ENCODE measurements around the gene SLIT3. TPM values are rescaled to one million over a fixed set of nuclear protein-coding genes. Genes with fewer than 3 reads are reported as not detected.

SLIT3 gene
- polyA plus RNA-seq (ENCODE audit: insufficient read length in 3 of 3): 10 to 100 TPM; 48.8 to 51.1 (median 50.1) TPM

DNA sequence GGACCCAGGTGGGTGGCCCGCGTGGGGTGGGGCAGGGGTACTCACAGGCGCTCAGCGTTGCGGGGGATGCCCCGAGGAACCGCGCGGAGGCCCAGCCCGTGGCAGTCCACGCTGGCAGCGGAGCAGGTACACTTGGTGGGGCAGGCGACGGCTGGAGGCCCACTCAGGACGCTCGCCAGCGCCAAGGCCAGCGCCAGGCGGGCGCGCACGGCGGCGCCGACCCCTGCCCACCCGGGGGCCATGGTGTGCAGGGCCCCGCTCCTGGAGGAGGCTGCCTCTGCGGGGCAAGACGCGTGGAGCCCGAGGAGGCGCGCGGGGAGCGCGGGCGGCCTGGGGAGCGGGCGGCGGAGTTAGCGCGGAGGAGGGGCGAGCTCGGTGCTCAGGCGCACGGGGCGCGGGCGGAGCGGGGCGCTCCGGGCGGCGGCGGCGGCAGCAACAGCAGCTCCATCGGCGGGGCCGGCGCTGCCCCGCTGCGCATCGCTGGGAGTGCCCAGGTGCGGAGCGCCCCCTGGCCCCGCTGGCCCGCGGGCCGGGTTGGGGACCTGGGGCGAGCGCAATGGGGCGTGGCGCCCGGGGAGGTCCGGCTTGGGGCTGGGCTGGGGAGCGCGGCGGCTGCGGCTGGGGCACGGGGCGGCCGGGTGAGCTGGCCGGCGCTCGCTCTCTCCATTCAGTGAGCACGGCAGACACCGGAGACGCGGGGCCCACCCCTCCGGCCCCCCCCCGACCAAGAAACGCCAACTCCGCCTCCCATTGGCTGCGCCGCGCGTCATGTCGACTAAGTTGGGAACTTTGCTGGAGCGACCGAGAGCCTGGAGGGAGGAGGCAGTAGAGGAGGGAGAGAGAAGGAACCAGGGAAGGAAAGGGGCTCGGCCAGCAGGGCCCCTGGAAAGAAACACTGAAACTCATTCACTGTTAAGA lies at the start of gene SLIT3:
SLIT3 (minus strand) TSS at position 672 of the 918 bp plus-strand sequence; CDS start at position 242, 430 bp downstream.
- DNase-seq (ENCODE audit: low read depth in 3 of 3, low spot score in 2 of 3): peak in 2 of 3 donors; percentile 65 to 76

DNA sequence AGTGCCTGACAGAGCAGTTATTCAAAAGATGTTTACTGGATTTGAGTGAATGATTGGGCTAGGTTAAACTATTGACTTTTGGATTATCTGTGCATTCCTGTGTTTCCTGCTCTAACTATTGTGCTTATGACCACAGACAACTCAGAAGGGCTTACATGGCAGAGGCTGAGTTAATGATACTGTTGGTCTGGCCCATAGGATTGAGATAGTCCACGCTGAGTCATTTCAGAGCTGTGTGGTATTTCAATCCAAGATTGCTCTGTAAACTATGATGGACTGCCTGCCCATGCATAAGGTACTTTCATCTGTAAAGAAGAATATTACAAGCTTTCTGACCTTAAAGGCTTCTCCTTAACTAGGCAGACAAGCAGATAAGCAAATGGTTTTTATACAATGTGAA lies 49.1 kb upstream of the SLIT3 start:
- no peak for DNase-seq (ENCODE audit: low read depth in 3 of 3, low spot score in 2 of 3)

DNA sequence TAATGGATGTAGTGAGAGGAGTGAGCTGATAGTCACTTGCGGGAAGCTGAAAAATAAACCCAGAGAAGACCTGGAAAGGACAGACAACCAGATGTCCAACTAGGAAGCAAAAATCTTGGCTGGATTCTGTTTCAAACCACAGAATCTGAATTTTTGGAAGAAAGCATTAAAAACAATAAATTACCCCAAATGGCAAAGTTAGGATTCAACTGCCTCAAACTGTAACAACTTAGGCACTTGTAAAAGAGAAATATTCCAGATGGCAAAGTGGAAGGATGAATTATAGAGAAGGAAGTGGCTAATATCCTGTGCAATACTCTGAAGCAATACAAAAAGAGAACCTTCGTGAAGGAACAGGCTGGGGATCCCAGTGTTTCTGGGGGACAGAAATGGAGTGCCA lies 46.8 kb upstream of the SLIT3 start:
- DNase-seq (ENCODE audit: low read depth in 3 of 3, low spot score in 2 of 3): peak in 2 of 3 donors; percentile 36

DNA sequence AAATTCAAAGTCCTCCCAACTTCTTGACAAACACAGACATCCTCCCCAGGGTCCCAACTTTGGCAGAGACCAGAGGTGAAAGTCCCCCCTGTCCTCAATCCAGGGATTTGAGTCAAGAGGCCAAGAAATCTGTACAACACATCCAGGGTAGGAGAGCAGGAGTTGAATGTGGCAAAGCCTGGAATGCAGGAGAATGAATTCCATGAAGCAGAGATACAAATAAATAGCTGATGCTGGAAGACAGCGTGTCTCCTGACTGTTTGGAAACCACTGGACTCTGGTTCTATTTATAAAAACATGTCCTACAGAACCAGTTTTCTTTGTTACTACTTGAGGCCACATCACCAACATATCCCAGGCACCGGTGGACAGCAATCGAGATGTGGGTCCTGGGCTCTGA lies 43.7 kb upstream of the SLIT3 start:
- DNase-seq (ENCODE audit: low read depth in 3 of 3, low spot score in 2 of 3): no peak

DNA sequence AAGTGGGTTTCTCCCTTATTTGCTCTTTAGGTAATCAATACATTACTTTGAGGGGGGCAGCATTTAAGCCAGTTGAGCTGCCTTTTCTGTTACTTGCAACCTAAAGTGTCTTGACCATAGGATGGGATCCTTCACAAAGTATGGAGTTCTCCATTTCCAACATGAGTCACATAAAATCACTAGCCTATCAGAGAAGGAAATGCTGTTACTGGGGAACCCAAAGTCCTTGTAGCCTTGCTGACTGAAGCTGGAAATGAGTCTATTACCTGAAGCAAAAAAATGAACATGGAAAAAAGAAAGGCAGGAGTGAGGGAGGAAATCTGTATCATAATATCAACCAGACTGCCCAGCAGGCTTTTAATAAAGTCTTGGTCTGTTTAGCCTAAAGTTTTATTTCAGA lies 42.8 kb upstream of the SLIT3 start:
- no peak for DNase-seq (ENCODE audit: low read depth in 3 of 3, low spot score in 2 of 3)

DNA sequence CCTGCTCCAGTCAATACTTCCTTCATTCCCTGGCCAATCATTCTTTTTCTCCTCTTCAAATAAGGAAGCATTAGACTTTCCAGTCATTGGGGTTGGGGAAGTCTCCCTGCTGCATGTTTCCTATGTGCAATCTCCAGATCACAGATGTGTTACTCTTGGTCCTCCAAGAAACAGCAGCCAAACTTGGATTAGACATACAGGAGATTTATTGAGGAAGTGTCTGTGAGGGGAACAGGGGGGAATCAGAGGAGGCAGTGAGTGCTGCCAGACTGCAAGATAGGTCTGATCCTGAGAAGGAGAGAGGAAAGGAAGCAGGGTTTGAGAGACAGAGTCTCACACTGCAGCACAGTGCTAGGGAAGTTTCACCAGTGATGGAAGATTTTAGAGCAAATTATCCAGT lies 40.6 kb upstream of the SLIT3 start:
- no peak for DNase-seq (ENCODE audit: low read depth in 3 of 3, low spot score in 2 of 3)

DNA sequence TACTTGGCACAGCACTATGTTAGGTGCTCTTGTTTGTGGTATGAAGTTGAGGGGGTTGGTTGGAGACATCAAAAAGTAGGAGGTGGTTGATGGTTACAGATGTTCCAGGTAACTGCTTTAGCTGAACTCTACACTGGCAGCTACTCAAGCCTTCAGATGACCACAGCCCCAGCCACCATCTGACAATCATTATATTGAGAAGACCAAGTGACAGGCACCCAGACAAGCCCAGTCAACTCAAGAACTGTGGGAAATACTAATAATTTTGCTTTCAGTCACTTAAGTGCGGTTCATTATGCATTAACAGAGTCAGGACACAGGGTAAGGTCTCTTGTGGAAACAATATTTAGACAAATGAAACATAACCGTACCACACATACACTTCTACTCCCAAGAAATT lies 38.9 kb upstream of the SLIT3 start:
- no peak for DNase-seq (ENCODE audit: low read depth in 3 of 3, low spot score in 2 of 3)

DNA sequence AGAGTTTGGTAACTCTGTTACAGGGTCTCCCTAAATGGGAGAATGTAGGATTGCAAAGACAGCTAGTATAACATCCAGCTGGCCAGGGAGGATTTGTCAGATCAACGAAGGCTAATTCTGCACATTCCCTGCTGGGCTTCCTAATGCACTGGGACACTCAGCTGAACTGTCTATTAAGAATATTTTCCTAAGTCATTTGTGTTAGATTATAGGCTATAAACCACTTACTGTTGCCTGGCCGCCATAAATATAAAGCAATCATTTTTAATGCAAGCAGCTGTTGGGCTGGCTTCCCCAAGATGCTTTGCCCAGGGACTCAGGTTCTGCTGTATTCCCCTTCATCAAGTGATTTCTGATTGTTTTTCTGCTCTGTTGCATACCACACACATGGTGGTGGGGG lies 35.3 kb upstream of the SLIT3 start:
- DNase-seq (ENCODE audit: low read depth in 3 of 3, low spot score in 2 of 3): no peak

DNA sequence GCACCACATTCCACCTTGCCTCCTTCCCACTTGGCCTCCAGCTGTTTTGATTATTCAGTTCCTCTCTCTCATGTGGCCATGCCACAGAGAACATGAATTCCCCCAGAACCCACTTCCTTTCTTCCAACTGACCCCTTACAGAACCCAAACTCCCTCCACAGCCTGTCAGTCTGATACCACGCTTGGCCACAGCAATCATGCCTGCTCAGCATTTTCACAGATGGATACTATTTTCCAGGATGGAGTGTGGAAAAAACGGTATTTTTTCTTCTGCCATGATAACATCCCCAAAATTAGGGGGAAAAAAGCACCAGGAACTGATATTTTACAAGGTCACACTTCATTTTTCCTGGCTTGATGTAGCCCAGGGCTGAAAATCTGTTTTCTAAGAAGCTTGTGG lies 34.9 kb upstream of the SLIT3 start:
- DNase-seq (ENCODE audit: low read depth in 3 of 3, low spot score in 2 of 3): no peak

DNA sequence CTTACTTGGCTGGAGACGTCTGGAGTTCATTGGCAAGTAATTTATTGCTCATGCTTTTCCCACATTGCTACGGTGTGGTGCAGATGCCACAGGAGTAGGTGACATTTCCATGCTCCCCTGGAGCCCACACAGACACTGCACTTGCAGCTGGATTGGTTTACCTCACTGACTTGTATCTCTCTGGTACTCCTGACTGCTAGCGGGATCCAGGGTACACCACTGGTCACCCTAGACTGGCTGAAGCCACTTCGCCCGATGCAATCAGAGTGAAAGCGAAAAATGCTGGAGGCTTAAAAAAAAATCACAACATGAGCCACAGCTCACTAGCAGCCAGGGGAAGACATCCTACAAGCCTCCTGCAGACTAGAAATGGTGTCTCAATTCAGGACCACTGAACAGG lies 32.6 kb upstream of the SLIT3 start:
- DNase-seq (ENCODE audit: low read depth in 3 of 3, low spot score in 2 of 3): no peak

DNA sequence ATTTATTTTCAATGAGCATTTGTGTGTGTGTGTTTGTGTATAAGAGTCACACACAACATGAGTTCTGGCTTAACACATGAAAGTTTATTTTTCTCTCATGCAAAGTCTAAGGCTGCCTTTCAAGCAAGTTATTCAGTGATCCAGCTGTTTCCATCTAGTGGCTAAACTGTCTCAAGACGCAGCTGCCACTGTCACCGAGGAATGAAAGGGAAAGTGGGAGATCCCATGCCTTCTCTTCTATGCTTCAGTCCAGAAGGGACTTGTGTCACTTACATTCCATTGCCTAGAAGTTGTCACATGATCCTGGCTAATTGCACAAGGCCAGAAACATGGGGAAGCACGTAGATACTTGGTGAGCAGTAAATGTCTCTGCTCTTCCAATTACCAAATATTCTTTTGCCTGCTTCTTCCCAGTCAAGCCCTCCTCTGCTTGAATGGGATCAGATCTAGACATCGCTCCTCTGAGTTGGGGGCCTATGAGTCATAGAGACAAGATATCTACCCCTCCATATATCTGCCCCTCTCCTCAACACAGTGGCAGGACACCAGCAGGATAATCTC lies 30.4 kb upstream of the SLIT3 start:
- no peak for DNase-seq (ENCODE audit: low read depth in 3 of 3, low spot score in 2 of 3)

DNA sequence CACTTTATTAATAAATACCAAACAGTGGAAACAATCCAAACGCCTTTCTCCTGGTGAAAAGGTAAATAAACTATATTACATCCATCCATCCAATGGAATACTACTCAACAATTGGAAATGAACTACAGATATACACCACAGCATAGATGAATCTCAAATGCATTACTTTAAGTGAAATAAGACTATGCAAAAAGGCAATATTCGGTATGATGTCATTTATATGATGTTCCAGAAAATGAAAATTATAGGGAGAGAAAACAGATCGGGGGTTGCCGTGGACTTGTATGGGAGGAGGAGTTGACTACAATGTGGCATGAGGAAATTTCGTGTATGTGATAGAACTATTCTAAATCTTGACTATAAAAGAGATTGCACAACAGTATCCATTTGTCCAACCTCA lies 27.5 kb upstream of the SLIT3 start:
- DNase-seq (ENCODE audit: low read depth in 3 of 3, low spot score in 2 of 3): no peak

DNA sequence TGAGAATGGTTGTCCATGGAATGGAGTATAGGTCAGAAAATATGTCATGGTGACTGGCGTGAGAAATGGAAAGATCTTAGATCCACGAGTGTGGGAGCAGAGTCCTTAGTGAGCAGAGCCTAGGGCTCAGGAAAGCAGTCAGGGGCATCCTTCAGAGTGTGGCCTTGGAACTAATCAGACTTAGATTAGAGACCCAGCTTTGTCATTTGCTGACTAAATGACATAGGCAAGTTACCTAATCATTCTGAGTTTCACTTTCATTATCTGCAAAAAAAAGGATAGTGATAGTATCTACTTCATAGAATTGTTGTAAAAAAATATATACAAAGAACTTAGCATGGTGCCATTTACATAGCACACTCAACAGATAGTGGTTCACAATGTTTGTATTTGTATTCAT lies 24.3 kb upstream of the SLIT3 start:
- DNase-seq (ENCODE audit: low read depth in 3 of 3, low spot score in 2 of 3): no peak

DNA sequence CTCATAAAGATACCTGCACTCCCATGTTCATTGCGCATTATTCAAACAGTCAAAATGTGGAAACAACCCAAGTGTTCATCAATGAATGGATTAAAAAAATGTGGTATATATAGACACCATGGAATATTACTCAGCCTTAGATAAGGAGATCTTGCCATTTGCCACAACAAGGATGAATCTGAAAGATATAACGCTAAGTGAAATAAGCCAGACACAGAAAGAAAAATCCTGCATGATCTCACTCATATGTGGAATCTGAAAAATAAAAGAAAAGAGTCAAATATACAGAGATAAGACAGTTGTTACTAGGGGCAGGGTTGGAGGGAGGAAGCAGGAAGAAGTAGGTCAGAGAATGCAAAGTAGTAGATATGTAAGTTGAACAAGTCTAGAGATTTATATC lies 17.6 kb upstream of the SLIT3 start:
- no peak for DNase-seq (ENCODE audit: low read depth in 3 of 3, low spot score in 2 of 3)

DNA sequence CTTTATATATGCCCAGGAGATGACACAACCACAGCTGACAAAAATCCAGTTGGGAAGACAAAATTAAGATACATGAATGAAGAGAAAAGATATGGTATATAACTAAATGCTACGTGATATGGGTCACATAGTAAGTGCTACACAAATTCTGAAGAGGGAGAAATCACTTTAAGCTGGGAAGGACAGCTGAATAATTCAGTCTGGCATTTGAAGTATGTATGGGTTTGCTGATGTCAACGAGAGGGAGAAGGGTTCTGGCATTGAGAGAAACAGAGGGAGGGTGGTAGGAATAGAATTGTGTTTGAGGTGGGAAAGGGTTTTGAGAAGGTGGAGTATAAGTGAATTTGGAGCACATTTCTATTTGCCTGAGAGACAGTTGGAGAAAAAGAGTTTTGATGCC lies 6.7 kb upstream of the SLIT3 start:
- DNase-seq (ENCODE audit: low read depth in 3 of 3, low spot score in 2 of 3): no peak

DNA sequence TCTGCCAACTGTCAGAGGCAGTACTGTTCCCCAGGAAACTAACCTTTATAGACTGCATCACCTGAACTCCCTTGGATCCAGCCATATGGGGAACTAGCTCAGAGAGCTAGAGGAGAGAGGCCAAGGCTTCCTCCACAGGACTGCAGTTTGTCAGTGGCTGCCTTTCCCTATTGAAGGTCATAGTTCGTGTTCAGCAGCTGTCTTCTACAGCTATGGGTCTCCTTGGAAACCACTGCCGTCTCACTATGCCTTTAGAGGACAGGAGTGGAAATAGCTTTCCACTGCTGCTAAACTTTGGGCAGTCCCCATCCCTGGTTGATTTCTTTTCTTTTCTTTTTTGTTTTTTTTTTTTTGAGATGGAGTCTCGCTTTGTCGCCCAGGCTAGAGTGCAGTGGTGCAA lies 4.4 kb upstream of the SLIT3 start:
- peak in 1 of 3 donors; percentile 21 for DNase-seq (ENCODE audit: low read depth in 3 of 3, low spot score in 2 of 3)

DNA sequence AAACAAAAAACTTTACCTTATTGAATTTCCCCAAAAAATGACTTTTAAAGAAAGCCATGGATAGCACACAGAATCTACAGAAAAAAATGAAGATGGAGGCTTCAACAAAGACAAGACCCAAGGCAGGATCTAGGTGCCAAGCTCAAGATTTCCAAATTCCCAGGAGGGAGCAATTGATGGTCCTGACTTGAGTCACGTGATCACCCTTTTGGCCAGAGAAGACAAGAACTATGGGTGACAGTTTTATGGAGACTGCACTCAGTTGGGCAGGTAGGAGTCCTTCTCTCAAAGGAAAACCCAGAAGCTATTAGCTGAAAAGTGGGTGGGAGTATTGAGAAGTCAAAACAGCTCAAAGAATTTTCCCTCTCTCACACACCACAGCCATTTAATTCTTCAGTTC lies 3.2 kb upstream of the SLIT3 start:
- no peak for DNase-seq (ENCODE audit: low read depth in 3 of 3, low spot score in 2 of 3)

DNA sequence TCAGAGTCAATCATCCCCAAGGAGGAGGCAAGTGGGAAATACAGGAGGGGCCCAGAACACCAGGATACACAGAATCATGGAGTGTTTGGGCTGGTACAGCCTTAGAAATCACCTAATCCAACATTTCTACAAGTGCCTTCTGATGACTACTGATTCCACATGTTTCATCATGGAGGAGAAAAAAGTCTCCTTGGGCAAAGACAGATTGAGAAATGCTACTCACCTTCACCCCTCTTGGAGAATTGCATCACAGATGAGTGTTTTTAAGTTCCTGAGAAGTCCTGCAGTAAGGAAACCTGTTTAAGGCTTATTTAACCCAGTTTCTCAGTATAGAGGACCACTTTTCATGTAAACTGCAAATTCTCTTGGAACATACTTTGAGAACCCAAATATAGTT lies 2.2 kb upstream of the SLIT3 start:
- no peak for DNase-seq (ENCODE audit: low read depth in 3 of 3, low spot score in 2 of 3)

DNA sequence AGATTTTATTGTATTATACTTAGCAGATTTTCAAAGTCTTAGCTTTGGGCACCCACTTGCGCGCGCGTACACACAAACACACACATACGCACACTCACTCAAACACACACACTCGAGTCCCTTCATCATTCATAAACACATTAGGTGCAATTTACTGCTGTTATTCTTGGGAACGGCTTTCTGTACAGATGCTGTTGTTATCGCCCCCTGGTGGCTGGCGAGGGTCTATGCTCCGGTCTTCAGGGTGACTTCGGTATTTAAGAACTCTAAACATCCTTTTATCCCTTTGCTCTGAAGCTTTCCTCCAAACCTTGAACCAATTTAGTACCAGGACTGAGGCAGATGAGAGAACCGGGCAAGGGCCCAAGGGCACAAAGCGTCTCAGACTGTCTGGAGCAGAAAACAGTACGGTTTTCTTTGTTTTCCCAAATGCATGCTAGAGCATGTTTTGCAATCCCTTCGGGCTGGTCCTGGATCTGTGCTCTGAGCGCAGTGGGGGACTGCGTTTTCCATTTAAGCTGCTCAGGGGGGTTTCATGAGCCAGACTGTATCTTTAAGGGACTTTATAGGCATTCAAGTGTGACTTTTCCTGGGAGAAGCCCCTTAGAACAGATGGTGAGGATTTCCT lies 1.7 kb upstream of the SLIT3 start:
- DNase-seq (ENCODE audit: low read depth in 3 of 3, low spot score in 2 of 3): peak; percentile 75 to 77 (median 77)

DNA sequence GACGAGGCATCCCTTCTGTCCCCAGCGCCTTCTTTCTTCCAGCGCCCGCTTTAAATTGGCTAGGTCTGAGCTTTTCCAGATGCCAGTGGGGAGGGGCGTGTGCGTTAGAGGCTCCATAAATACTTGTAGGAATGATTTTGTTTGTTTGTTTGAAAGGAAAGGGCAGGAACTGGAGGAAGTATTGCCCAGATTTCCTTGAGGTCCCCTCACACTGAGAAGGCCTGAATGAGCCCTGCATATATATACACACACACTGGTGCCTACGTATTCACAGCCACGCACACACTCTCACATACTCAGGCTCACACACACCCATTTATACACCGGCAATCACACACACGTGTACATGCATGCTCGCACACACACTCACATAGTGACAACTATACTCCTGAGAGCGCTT lies 1.0 kb upstream of the SLIT3 start:
- DNase-seq (ENCODE audit: low read depth in 3 of 3, low spot score in 2 of 3): no peak

DNA sequence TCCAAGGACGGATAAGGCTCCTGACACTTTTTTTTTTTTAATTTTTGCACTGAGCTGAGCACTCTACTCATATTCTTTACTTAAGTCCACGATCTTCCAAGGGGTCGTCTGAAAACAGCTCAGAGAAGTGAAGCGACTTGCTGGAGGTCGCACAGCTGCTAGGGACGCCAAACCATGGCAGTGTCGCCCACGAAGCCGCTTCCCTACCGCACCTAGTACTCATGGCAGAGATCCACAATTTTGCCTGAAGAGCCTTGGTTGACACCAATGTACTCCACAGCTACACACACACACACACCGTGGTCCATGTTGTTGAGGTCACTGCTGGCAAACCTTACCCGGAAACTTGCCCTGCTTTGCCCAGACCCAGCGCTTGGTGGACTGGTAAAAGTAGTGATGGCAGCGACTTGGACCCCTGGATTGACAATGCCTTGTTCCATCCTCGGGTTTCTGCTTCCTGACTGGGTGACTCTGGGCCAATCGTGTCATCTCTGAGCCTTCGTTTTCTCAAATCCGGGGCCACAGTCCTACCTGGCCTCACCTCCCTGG lies 521 bp upstream of the SLIT3 start:
- DNase-seq (ENCODE audit: low read depth in 3 of 3, low spot score in 2 of 3): no peak
